ENCODE data around the gene ADO.

ADO gene

GRCh38 chr10:62769574-62770242, 34.8 kb upstream of the ADO start:
- no peaks in the 10 kb centered on the region for H3K27me3 ChIP-seq (ENCODE audit: low read length)
- TF ChIP-seq, protein P1, sequence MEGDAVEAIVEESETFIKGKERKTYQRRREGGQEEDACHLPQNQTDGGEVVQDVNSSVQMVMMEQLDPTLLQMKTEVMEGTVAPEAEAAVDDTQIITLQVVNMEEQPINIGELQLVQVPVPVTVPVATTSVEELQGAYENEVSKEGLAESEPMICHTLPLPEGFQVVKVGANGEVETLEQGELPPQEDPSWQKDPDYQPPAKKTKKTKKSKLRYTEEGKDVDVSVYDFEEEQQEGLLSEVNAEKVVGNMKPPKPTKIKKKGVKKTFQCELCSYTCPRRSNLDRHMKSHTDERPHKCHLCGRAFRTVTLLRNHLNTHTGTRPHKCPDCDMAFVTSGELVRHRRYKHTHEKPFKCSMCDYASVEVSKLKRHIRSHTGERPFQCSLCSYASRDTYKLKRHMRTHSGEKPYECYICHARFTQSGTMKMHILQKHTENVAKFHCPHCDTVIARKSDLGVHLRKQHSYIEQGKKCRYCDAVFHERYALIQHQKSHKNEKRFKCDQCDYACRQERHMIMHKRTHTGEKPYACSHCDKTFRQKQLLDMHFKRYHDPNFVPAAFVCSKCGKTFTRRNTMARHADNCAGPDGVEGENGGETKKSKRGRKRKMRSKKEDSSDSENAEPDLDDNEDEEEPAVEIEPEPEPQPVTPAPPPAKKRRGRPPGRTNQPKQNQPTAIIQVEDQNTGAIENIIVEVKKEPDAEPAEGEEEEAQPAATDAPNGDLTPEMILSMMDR (IDR thresholded peaks at IDR 0.05; ENCODE audit: insufficient read depth, low read length, poor library complexity, severe bottlenecking), result no peak
- TF ChIP-seq EZH2phosphoT487 (conservative IDR thresholded peaks at IDR 0.05; ENCODE audit: low read length), result no peak
- H3K27ac ChIP-seq (ENCODE audit: low read depth, low read length), result no peak overlapping the region
- no peak overlapping the region for H3K4me2 ChIP-seq (ENCODE audit: low read depth, low read length, poor library complexity, severe bottlenecking)
- H2AFZ ChIP-seq (ENCODE audit: low read depth, low read length, severe bottlenecking), result no peak overlapping the region
- no peaks in the 10 kb centered on the region for H3K9me3 ChIP-seq (ENCODE audit: insufficient read depth, low read length)
- H3K9ac ChIP-seq (ENCODE audit: low read length), result no peak overlapping the region
- no peaks in the 10 kb centered on the region for H3K79me2 ChIP-seq (ENCODE audit: insufficient read depth, low read length)
- H3K4me3 ChIP-seq (ENCODE audit: insufficient read depth, low read length, poor library complexity, severe bottlenecking), result no peak overlapping the region
- no peaks in the 10 kb centered on the region for H3F3A ChIP-seq (ENCODE audit: insufficient read depth)
- H3K36me3 ChIP-seq (ENCODE audit: low read length), result no peaks in the 10 kb centered on the region
- H4K20me1 ChIP-seq (ENCODE audit: low read depth, low read length), result no peaks in the 10 kb centered on the region
- no peaks in the 10 kb centered on the region for H3K9me2 ChIP-seq (replicated peaks; ENCODE audit: insufficient read depth, low read length)

- H3K4me2 ChIP-seq (ENCODE audit: low read depth, low read length, poor library complexity, severe bottlenecking), result no peak overlapping the region
- TF ChIP-seq, protein P1 (IDR thresholded peaks at IDR 0.05; ENCODE audit: insufficient read depth, low read length, poor library complexity, severe bottlenecking), result no peak
- no peak for TF ChIP-seq EZH2phosphoT487 (conservative IDR thresholded peaks at IDR 0.05; ENCODE audit: low read length)
These were observed 32.1 kb upstream of the ADO start for GRCh38 chr10:62772186-62772974.

DNA sequence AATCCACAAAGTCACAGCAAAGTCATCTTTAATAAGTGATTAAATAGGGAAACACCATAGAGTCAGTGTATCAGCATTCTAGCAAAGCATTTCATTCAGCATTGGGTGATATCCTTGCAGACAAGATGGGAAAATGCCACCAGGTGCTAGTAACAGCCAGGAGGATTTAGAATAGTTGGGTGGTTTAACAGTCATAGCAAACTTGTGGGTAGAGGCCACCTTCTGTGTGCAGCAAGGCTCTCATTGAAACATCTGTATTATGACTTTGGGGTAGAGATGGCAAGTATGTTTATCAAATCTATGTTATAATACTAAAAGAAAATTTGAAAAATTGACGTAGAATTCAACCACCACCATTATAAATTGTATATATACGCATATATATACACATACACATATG, 26.4 kb upstream of the ADO start:
- TF ChIP-seq, protein P1 (IDR thresholded peaks at IDR 0.05; ENCODE audit: insufficient read depth, low read length, poor library complexity, severe bottlenecking), result no peak
- TF ChIP-seq EZH2phosphoT487 (conservative IDR thresholded peaks at IDR 0.05; ENCODE audit: low read length), result no peak
- Histone ChIP-seq H3K4me2 (ENCODE audit: low read depth, low read length, poor library complexity, severe bottlenecking) (no peak overlapping the region), H3K9me2 (replicated peaks; ENCODE audit: insufficient read depth, low read length) (no peaks in the 10 kb centered on the region), H3K9me3 (ENCODE audit: insufficient read depth, low read length) (no peaks in the 10 kb centered on the region), H3K4me3 (ENCODE audit: insufficient read depth, low read length, poor library complexity, severe bottlenecking) (no peak overlapping the region), H3K9ac (ENCODE audit: low read length) (no peak overlapping the region), H3K27me3 (ENCODE audit: low read length) (no peaks in the 10 kb centered on the region), H2AFZ (ENCODE audit: low read depth, low read length, severe bottlenecking) (no peak overlapping the region), H3K36me3 (ENCODE audit: low read length) (no peaks in the 10 kb centered on the region), H3F3A (ENCODE audit: insufficient read depth) (no peaks in the 10 kb centered on the region), H3K79me2 (ENCODE audit: insufficient read depth, low read length) (no peaks in the 10 kb centered on the region), H4K20me1 (ENCODE audit: low read depth, low read length) (no peaks in the 10 kb centered on the region), H3K27ac (ENCODE audit: low read depth, low read length) (no peak overlapping the region)

More at GRCh38 chr10:62772186-62772974, 32.1 kb upstream of the ADO start:
- Histone ChIP-seq H2AFZ (ENCODE audit: low read depth, low read length, severe bottlenecking) (no peak overlapping the region), H3K9me3 (ENCODE audit: insufficient read depth, low read length) (no peaks in the 10 kb centered on the region), H3K4me3 (ENCODE audit: insufficient read depth, low read length, poor library complexity, severe bottlenecking) (no peak overlapping the region), H3K27me3 (ENCODE audit: low read length) (no peaks in the 10 kb centered on the region), H3K36me3 (ENCODE audit: low read length) (no peaks in the 10 kb centered on the region), H3K79me2 (ENCODE audit: insufficient read depth, low read length) (no peaks in the 10 kb centered on the region), H3F3A (ENCODE audit: insufficient read depth) (no peaks in the 10 kb centered on the region), H3K9me2 (replicated peaks; ENCODE audit: insufficient read depth, low read length) (no peaks in the 10 kb centered on the region), H4K20me1 (ENCODE audit: low read depth, low read length) (no peaks in the 10 kb centered on the region), H3K9ac (ENCODE audit: low read length) (no peak overlapping the region), H3K27ac (ENCODE audit: low read depth, low read length) (no peak overlapping the region)
